SU-DHL-6 (cell line): ENCODE measurements around the gene PCOLCE2.

ENCODE experiments used
- CTCF ChIP-seq: fragments of 200-600 bp; sonication (generic); IDR thresholded peaks from one replicate; pipeline ENCODE4 v1.5.1; 2017; ENCODE audit warnings: antibody characterized with exemption, mild to moderate bottlenecking, low read length, moderate library complexity; ENCODE audit not compliant: insufficient read depth, poor library complexity, severe bottlenecking
- EZH2phosphoT487 ChIP-seq: fragments of 200-600 bp; sonication (generic), shearing (Covaris generic); conservative IDR thresholded peaks from 2 replicates; pipeline ENCODE4 v1.6.1; 2018; ENCODE audit warnings: mild to moderate bottlenecking, antibody characterized with exemption, low read length, moderate library complexity, mixed read lengths

GRCh38 chr3:142913432-142913831 lies 24.5 kb upstream of the PCOLCE2 start:
- TF ChIP-seq CTCF (no peak), EZH2phosphoT487 (no peak)
